M059J (cell line): ENCODE data around the gene EFCAB14. TPM values are rescaled to one million over a fixed set of nuclear protein-coding genes. Genes with fewer than 3 reads are reported as not detected.
"Not testable (repeated sequence)": the region's sequence is repeated elsewhere in the genome, so short reads cannot be mapped to it uniquely, and the experiment has no call there.

Experiments used
- DNase-seq: peaks from one replicate; pipeline ENCODE4 v3.0.0-alpha.2; 2012; ENCODE audit warnings: low read depth
- total RNA-seq: library from RNA; depleted of rRNA; stranded (reverse); fragments of >200 nt; shearing (Covaris generic); gene quantifications from 2 replicates; pipeline ENCODE4 v1.2.3, GENCODE V29; 2014

Gene EFCAB14
- total RNA-seq, 1 experiment from 2014 or later: 113 TPM

GRCh38 chr1:46721686-46722205 lies 2.8 kb upstream of the EFCAB14 start:
- no peak for DNase-seq

DNA sequence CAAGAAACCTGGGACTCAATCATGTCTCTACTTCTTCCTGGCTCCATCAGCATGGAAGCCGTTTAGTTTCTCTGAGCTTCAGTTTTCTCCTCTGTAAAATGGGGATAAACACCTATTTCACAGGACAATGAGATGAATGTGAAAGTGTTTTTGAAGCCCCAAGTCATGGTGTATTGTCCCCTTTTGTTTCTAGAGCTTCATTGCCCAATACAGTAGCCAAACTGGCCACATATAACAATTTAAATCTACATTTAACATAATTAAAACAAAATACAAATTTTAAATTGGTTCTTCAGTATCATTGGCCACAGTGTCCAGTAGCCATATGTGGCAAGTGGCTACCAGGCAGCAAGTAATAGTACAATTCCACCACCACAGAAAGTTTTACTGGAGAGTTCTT lies 2.3 kb upstream of the EFCAB14 start:
- DNase-seq: no peak

DNA sequence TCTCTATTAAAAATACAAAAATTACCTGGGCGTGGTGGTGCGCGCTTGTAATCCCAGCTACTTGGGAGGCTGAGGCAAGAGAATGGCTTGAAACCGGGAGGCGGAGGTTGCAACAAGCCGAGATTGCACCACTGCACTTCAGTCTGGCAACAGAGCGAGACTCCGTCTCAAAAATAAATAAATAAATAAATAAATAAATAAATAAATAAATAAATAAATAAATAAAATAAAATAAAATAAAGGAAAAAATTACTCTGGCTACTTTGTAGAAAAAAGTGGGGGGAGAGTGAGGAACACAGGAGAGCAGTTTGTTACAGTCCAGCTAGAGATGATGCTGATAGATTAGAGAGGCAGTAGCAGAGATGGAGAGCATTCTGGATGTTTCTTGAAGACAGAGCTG lies 1.4 kb upstream of the EFCAB14 start:
- not testable (repeated sequence) for DNase-seq

- DNase-seq: peak; percentile 9
Measured at GRCh38 chr1:46719689-46720088, 775 bp upstream of the EFCAB14 start.

- DNase-seq: peak; percentile 18
Measured at GRCh38 chr1:46718340-46718726, 581 bp downstream of the EFCAB14 start.

- no peak for DNase-seq
Measured at GRCh38 chr1:46717654-46718053, 1.3 kb downstream of the EFCAB14 start.

- no peak for DNase-seq
Measured at GRCh38 chr1:46714976-46715375, 3.9 kb downstream of the EFCAB14 start.

DNA sequence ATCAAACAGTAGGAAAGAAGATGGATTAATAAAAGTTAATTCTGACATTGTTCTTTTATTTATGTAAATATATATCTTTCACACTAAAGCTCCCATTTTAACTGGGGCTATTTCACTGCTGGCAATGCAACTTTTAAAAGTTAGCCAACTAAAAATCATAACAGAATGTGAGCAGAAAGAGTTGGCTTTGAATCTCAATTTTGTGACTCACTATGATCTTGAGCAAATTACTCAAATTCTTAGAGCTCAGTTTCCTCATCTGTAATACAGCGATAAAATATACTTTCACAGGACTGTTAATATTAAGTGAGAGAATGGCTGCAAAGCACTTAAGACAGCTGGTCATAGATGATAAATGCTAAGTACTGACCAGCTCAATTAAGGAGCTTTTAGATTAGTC lies 10.8 kb downstream of the EFCAB14 start:
- DNase-seq: no peak

- no peak for DNase-seq
Measured at GRCh38 chr1:46705408-46705807, 13.5 kb downstream of the EFCAB14 start.

- DNase-seq: no peak
Measured at GRCh38 chr1:46703927-46704641, 14.8 kb downstream of the EFCAB14 start.

GRCh38 chr1:46699666-46700065 lies 19.2 kb downstream of the EFCAB14 start:
- no peak for DNase-seq

DNA sequence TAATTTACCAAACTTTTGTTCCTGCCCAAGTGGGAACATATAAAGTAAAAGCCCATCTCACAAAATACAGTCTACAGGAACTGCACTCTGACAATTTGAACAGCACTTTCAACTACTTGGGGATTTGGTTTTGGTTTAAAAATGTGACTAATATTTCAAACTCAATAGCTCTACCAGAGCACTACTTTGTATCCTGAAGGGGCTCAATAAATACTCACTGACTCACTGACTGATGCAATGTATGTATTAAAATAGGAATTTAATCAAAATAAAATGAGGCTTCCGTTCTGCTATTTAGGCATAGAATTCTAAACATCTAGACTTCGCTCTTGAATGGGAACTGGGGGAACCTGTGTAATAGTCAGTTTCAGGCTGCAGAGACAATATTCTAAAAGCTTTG lies 21.9 kb downstream of the EFCAB14 start:
- DNase-seq: no peak

GRCh38 chr1:46694676-46695075 lies 24.2 kb downstream of the EFCAB14 start:
- not testable (repeated sequence) for DNase-seq

- DNase-seq: no peak
Measured at GRCh38 chr1:46692811-46693770, 25.8 kb downstream of the EFCAB14 start.

- peak; percentile 26 for DNase-seq
Measured at GRCh38 chr1:46691997-46692790, 26.7 kb downstream of the EFCAB14 start.

DNA sequence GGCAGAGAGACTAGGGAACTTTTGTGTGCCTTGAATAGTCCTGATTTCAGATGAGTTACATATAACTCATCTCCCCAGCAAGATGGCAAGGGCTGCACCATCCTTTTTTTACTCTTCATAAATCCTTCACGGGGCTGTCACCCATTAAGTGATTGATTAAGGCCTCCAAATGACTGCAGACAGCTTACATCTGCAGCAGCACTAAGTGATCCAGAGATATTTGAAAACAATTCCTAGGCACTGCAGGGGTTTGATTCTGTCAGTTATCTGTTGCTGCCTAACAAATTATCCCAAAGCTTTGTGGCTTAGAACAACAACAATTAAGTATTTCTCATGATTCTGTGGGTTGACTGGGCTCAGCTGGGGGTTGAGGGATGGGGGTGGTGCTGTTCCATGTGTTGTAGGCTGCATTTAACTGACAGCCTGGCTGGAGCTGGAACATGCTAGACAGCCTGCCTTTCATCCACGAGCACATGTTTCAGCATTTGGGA lies 27.9 kb downstream of the EFCAB14 start:
- DNase-seq: peak; percentile 22

DNA sequence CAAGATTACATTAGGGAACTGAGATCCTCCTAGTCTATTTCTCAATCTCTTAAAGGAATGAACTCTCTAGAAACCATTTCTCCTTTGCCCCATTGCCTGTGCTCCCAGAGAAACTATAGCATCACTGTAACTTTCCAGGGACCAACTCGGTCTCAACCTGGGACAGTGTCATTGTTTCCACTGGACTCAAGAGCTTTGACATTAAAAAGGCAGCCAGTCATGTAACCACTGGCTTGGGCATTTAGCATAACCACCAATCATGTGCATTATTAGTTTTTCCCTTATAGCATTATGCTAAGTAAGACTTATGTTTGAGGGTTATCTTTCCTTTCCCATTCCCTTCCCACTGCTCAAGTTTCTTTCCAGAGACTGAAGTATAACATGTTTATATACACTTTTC lies 29.0 kb downstream of the EFCAB14 start:
- DNase-seq: no peak

GRCh38 chr1:46689356-46689755 lies 29.6 kb downstream of the EFCAB14 start:
- DNase-seq: no peak

- DNase-seq: no peak
Measured at GRCh38 chr1:46687921-46688509, 30.9 kb downstream of the EFCAB14 start.

DNA sequence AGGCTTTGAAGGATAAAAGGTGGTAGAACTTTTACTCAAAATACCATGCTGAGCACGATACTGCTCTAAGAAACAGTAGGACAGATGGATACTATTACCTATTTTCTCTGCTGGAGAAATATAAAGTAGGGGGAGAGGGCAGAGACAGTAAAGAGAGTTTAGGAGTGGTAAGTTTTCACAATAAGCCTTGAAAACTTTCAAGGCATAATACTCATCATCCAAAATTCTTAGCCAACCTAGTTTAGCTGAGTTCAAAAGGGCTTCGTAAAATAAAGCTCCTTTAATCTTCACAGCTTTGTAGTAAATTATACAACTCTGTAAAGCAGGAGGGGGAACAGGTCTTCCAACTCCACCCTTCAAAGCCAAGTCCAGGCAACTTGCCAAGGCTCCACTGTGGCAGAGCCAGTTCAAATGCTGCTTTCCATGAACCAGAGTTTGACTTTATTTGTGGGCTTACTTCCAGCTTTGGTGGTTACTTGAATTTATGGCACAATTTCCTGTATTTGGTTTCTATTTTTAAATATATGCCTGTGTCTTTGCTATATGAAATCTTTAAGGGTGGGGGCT lies 31.7 kb downstream of the EFCAB14 start:
- DNase-seq: peak; percentile 81

DNA sequence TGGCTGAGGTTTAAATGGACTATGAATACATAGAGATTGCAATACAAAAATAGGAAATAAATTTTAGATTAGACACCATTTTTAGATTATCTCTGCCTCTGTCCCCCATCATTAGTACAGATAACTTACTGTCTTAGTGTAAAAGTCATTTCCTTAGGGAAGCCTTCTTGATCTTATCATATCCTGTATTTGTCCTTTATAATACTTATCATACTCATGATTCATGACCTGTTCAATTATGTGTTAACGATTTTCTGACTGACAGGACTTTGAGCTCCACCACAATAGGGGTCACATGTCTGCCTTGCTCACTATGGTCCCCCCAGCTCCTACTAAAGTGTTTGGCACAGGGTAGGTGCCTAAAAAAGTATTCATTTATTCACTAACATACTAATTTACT lies 32.7 kb downstream of the EFCAB14 start:
- DNase-seq: no peak
